HG03439 (cell line): ENCODE results near the gene PC.
A peak's percentile ranks its signal among the peaks of the same experiment; 100 is the strongest.

Experiments
- ATAC-seq: cut with Tn5 transposase; IDR thresholded peaks from one replicate; pipeline ENCODE4 v1.9.1; 2021; ENCODE audit warnings: mild to moderate bottlenecking, moderate library complexity; ENCODE audit not compliant: unreplicated experiment

The PC gene

GRCh38 chr11:66912911-66913310 is 45.3 kb downstream of the PC start:
- ATAC-seq = no peak

DNA sequence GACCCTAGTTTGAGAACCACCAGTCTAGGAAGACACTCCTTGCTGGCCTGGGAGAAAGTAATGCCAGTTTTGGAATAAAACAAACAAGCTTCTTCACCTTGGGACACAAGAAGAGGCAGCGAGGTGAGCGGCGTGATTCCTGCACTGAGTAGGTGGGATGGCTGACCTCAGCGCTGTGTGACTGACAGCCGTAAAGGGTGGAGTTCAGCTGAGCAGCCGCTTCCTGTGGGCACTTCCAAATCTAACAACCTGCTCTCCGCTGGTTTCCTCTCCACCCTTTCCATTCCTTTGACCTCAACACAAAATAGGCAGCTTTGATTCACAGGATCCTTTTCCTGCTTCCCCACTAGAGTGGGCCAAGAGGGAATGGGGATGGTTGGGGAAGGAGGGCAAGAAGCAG is 45.8 kb downstream of the PC start:
- no peak for ATAC-seq

- no peak for ATAC-seq
Measured at GRCh38 chr11:66910669-66911068, 47.5 kb downstream of the PC start.

GRCh38 chr11:66910016-66910415 is 48.2 kb downstream of the PC start:
- no peak for ATAC-seq

DNA sequence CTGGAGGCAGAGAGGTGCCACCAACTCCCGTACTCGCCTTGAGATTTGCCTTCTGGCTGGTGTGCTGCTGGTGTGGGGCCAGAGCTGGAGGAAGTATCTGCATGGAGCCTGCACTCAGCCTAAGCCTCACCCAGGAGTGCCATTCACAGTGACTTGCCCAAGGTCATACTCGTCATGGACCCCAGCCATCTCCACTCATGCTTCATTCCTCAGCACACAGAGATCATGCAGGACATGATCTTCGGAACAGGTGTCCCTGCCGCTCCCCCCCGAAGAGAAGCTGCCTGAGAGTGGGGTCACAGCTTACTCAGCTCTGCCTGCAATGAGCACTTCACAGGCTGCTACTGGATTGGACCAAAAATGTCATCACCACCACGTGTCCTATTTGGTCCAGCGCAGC is 49.0 kb downstream of the PC start:
- ATAC-seq = no peak

- ATAC-seq = no peak
Measured at GRCh38 chr11:66907751-66908630, 50.2 kb downstream of the PC start.

GRCh38 chr11:66906061-66906733 is 52.0 kb downstream of the PC start:
- ATAC-seq = no peak

DNA sequence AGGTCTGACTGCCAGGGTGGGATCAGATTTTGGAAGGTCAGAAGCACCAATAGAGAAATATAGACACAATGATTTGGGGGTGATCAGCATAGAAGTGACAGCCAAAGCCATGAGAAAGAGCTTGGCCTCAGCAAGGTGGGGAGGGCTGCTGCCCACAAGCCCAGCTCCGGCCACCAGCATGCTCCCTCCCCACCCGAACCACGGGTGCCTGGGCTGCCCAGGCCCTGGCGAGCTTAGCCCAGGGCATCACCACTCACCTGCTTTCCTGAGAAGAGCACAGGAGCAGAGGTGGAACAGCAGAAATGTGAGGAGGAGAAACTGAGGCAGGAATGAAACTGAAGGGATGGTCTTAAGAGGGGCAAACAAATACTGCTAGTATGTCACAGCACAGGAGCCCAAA is 52.6 kb downstream of the PC start:
- no peak for ATAC-seq

GRCh38 chr11:66904981-66905521 is 53.1 kb downstream of the PC start:
- no peak for ATAC-seq

- no peak for ATAC-seq
Measured at GRCh38 chr11:66904561-66904960, 53.6 kb downstream of the PC start.

- no peak for ATAC-seq
Measured at GRCh38 chr11:66904055-66904454, 54.1 kb downstream of the PC start.

DNA sequence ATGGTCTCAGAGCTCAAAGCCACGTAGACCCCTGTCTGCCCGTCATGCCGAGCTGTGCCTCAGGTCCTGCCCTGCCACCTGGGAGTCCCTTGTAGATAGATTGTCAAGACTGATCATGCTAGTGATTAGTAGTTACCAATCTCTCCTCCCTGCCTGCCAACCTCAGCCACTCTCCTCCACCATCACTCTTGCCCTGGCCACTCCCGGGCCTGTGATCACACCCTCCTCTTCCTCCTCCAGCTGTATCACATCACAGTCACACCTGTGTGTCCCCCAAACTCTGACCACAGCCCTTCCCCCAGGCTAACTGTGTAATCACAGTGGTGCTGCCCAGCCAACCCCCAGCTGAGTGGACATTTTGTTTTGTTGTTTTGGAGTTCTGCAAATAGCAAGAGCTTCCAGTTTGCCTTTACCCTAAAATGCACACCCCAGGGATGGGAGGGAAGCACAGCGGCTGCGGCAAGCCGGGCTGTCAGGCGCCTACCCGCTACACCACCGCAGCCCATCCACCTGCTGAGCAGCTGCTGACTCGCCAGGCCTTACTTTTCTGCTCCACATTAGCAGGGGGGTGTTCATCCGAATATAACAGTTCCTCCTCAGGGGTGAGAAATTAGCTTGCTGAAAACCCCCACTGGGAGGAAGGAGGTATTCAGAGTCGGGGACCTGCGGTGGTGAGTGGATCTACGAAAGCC is 55.6 kb downstream of the PC start:
- no peak for ATAC-seq

GRCh38 chr11:66901964-66902390 is 56.2 kb downstream of the PC start:
- no peak for ATAC-seq

- no peak for ATAC-seq
Measured at GRCh38 chr11:66894141-66894540, 64.0 kb downstream of the PC start.

- ATAC-seq = no peak
Measured at GRCh38 chr11:66892911-66893310, 65.3 kb downstream of the PC start.

GRCh38 chr11:66891851-66892660 is 66.1 kb downstream of the PC start:
- ATAC-seq = peak; percentile 96

- ATAC-seq = no peak
Measured at GRCh38 chr11:66889960-66890359, 68.2 kb downstream of the PC start.

DNA sequence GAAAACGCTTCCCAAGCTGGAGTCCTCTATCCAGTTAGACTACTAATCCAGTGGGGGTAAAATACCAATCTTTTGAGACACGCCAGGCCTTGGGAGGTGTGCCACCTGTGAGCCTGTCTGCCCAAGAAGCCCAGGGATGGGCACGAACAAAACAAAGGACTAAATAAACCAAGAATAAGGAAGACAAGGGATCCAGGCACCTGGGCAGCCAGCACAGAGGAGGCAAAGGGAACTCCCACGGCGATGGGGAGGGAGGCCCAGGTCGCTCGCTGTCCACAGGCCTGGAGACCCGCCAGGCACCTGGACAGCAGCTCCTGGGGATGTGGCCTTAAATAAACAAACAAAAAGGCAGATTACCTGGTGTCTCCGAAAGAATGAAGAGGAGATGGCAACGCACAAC is 69.9 kb downstream of the PC start:
- ATAC-seq = no peak

GRCh38 chr11:66887526-66887925 is 70.7 kb downstream of the PC start:
- ATAC-seq = no peak

GRCh38 chr11:66886671-66887221 is 71.4 kb downstream of the PC start:
- ATAC-seq = no peak
